ENCODE data around the gene PDIK1L. TPM values are rescaled to one million over a fixed set of nuclear protein-coding genes. Genes with fewer than 3 reads are reported as not detected.

The PDIK1L gene
- total RNA-seq, 1 donor from 2014 or later, result 19.4 TPM

- Mint-ChIP-seq H3K27me3 (ENCODE audit: low read depth) (no peaks in the 10 kb centered on the region), H3K4me1 (peaks cover 44% of the 10 kb centered on the region), H3K9me3 (no peaks in the 10 kb centered on the region), H3K4me3 (no peak overlapping the region), H3K27ac (no peak overlapping the region), H3K36me3 (no peaks in the 10 kb centered on the region)
- DNase-seq (ENCODE audit: low spot score in 2 of 2, unreplicated experiment in 2 of 2), result no peak
- TF ChIP-seq CTCF (IDR thresholded peaks at IDR 0.05; ENCODE audit: unreplicated experiment), result no peak
These were observed 29.6 kb upstream of the PDIK1L start for GRCh38 chr1:26082020-26082350.

- Mint-ChIP-seq H3K27me3 (ENCODE audit: low read depth) (no peaks in the 10 kb centered on the region), H3K9me3 (no peaks in the 10 kb centered on the region), H3K27ac (no peak overlapping the region), H3K4me3 (no peak overlapping the region), H3K4me1 (peaks cover 35% of the 10 kb centered on the region), H3K36me3 (no peaks in the 10 kb centered on the region)
- TF ChIP-seq CTCF (IDR thresholded peaks at IDR 0.05; ENCODE audit: unreplicated experiment), result no peak
- no peak for DNase-seq (ENCODE audit: low spot score in 2 of 2, unreplicated experiment in 2 of 2)
These were observed 28.4 kb upstream of the PDIK1L start for GRCh38 chr1:26083208-26083607.

DNA sequence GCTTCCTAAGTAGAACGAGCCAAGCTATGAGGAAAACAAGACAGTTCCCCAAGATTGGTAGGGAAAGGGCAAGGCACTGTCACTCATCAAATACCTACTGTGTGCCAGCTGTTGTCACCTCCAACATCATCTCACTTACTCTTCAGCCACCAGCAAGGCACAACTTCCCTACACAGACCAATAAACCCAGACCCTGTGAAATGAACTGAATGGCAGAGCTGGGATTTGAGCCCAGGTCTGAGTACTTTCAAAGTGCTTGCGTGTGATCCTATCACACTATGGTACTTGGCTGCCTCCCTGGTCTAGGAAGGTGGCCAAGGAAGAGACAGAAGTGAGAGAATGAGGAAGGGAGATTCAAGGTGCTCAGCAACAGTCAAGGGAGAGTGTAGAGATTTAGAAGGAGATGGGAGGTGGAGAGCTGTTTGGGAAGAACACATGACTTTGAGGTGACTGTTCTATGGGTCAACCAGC lies 27.5 kb upstream of the PDIK1L start:
- no peak for DNase-seq (ENCODE audit: low spot score in 2 of 2, unreplicated experiment in 2 of 2)
- H3K36me3 Mint-ChIP-seq, result no peaks in the 10 kb centered on the region
- H3K4me3 Mint-ChIP-seq, result no peak overlapping the region
- TF ChIP-seq CTCF (IDR thresholded peaks at IDR 0.05; ENCODE audit: unreplicated experiment), result no peak
- no peaks in the 10 kb centered on the region for H3K9me3 Mint-ChIP-seq
- H3K4me1 Mint-ChIP-seq, result peaks cover 25% of the 10 kb centered on the region
- H3K27me3 Mint-ChIP-seq (ENCODE audit: low read depth), result no peaks in the 10 kb centered on the region
- no peak overlapping the region for H3K27ac Mint-ChIP-seq

DNA sequence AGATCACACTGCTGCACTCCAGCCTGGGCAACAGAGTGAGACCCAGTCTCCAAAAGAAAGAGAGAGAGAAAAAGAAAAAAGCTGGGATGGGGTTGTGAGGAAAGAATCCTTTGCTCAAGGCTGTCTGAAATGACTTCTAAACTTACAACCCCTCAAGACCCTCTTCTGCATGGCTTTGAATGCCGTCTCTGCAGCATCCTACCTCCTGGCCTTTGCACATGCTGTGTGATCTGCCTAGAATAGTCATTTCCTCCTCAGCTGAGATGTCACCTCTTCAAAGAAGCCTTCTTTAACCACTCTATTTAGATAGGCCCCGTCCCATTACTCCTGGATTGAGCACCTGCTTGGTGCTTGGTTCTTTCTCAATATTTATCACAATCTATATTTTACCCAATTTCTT lies 26.8 kb upstream of the PDIK1L start:
- H3K9me3 Mint-ChIP-seq, result no peaks in the 10 kb centered on the region
- H3K4me3 Mint-ChIP-seq, result no peak overlapping the region
- no peak for TF ChIP-seq CTCF (IDR thresholded peaks at IDR 0.05; ENCODE audit: unreplicated experiment)

DNA sequence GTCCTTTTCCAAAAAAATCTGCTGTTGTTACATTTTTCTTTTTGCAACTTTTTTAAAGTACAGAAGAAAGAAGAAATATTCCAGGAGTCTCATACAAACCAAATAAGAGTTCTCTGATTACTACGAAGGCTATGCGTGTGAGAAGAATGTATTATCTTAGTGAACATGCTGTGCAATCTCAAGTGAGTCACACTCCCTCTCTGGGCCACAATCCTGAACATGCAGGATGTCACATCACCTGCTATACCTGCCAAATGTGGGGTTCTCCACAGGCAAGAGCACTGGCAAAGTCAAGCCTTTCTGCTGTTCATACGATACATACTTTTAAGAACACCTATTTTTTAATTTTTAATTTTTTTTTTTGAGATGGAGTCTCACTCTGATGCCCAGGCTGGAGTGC lies 22.5 kb upstream of the PDIK1L start:
- DNase-seq (ENCODE audit: low spot score in 2 of 2, unreplicated experiment in 2 of 2), result no peak
- no peaks in the 10 kb centered on the region for H3K27me3 Mint-ChIP-seq (ENCODE audit: low read depth)
- H3K9me3 Mint-ChIP-seq, result peaks cover 7% of the 10 kb centered on the region
- peaks cover 21% of the 10 kb centered on the region for H3K4me1 Mint-ChIP-seq
- H3K36me3 Mint-ChIP-seq, result no peaks in the 10 kb centered on the region
- TF ChIP-seq CTCF (IDR thresholded peaks at IDR 0.05; ENCODE audit: unreplicated experiment), result no peak
- no peak overlapping the region for H3K4me3 Mint-ChIP-seq
- H3K27ac Mint-ChIP-seq, result no peak overlapping the region

More for the DNA sequence above, 26.8 kb upstream of the PDIK1L start:
- DNase-seq (ENCODE audit: low spot score in 2 of 2, unreplicated experiment in 2 of 2), result no peak
- Mint-ChIP-seq H3K27ac (no peak overlapping the region), H3K4me1 (peaks cover 18% of the 10 kb centered on the region), H3K27me3 (ENCODE audit: low read depth) (no peaks in the 10 kb centered on the region), H3K36me3 (no peaks in the 10 kb centered on the region)

GRCh38 chr1:26090893-26091292 lies 20.7 kb upstream of the PDIK1L start:
- Mint-ChIP-seq H3K4me3 (no peak overlapping the region), H3K27ac (peak overlapping the region; percentile 21), H3K4me1 (peaks cover 32% of the 10 kb centered on the region), H3K27me3 (ENCODE audit: low read depth) (no peaks in the 10 kb centered on the region), H3K9me3 (peaks cover 7% of the 10 kb centered on the region), H3K36me3 (no peaks in the 10 kb centered on the region)
- TF ChIP-seq CTCF (IDR thresholded peaks at IDR 0.05; ENCODE audit: unreplicated experiment), result no peak
- DNase-seq (ENCODE audit: low spot score in 2 of 2, unreplicated experiment in 2 of 2), result no peak
